ENCODE results near the gene CEP131.

CEP131 gene

GRCh38 chr17:81140018-81140417, 82.7 kb downstream of the CEP131 start:
- H3K4me3 ChIP-seq (ENCODE audit: low read depth, low read length): no peak overlapping the region
- no peak for TF ChIP-seq CTCF (IDR thresholded peaks at IDR 0.05; ENCODE audit: low read depth, low read length, missing control alignments)
- no peak for DNase-seq (ENCODE audit: low read depth)

Data from GM12864 (cell line).